Fibroblast of gingiva (primary cell): ENCODE results near the gene FOXL3.
"Not testable (repeated sequence)": the region's sequence is repeated elsewhere in the genome, so short reads cannot be mapped to it uniquely, and the experiment has no call there.

ENCODE experiments used
- DNase-seq: peaks from one replicate; pipeline ENCODE4 v3.0.0-alpha.2; 2011; ENCODE audit warnings: low read depth

Gene FOXL3

GRCh38 chr7:289756-290553, at the start of gene FOXL3:
FOXL3 (plus strand) TSS chr7:290170; CDS start chr7:290170, 0 bp downstream.
- DNase-seq: no peak

- no peak for DNase-seq
These were observed 49.0 kb upstream of the FOXL3 start for GRCh38 chr7:240887-241421.

GRCh38 chr7:241513-241912, 48.5 kb upstream of the FOXL3 start:
- no peak for DNase-seq

- DNase-seq: not testable (repeated sequence)
These were observed 47.0 kb upstream of the FOXL3 start for GRCh38 chr7:242826-243579.

- not testable (repeated sequence) for DNase-seq
These were observed 46.4 kb upstream of the FOXL3 start for GRCh38 chr7:243580-243978.

GRCh38 chr7:244974-245373, 45.0 kb upstream of the FOXL3 start:
- no peak for DNase-seq

GRCh38 chr7:245574-246295, 44.2 kb upstream of the FOXL3 start:
- DNase-seq: no peak

GRCh38 chr7:246451-246850, 43.5 kb upstream of the FOXL3 start:
- DNase-seq: no peak

GRCh38 chr7:247181-247580, 42.8 kb upstream of the FOXL3 start:
- DNase-seq: no peak

- no peak for DNase-seq
These were observed 42.3 kb upstream of the FOXL3 start for GRCh38 chr7:247636-248035.

GRCh38 chr7:248732-249435, 41.1 kb upstream of the FOXL3 start:
- DNase-seq: no peak

- DNase-seq: no peak
These were observed 40.0 kb upstream of the FOXL3 start for GRCh38 chr7:249989-250388.

- no peak for DNase-seq
These were observed 39.4 kb upstream of the FOXL3 start for GRCh38 chr7:250523-250922.

GRCh38 chr7:251005-251404, 39.0 kb upstream of the FOXL3 start:
- no peak for DNase-seq

- DNase-seq: no peak
These were observed 38.4 kb upstream of the FOXL3 start for GRCh38 chr7:251446-252175.

- no peak for DNase-seq
These were observed 37.6 kb upstream of the FOXL3 start for GRCh38 chr7:252216-252965.

GRCh38 chr7:252981-253380, 37.0 kb upstream of the FOXL3 start:
- DNase-seq: no peak

GRCh38 chr7:253581-254336, 36.2 kb upstream of the FOXL3 start:
- DNase-seq: no peak

- DNase-seq: no peak
These were observed 35.5 kb upstream of the FOXL3 start for GRCh38 chr7:254337-255037.
